Measurements from ENCODE around the gene DIPK1B.

Gene DIPK1B

GRCh38 chr9:136721339-136722092, 9.1 kb downstream of the DIPK1B start:
- DNase-seq: peak; percentile 58

GRCh38 chr9:136722093-136722968, 10.0 kb downstream of the DIPK1B start:
- DNase-seq: no peak

GRCh38 chr9:136722969-136723356, 10.6 kb downstream of the DIPK1B start:
- no peak for DNase-seq

GRCh38 chr9:136723362-136723976, 11.1 kb downstream of the DIPK1B start:
- DNase-seq: no peak

GRCh38 chr9:136723989-136724388, 11.6 kb downstream of the DIPK1B start:
- DNase-seq: no peak

GRCh38 chr9:136724772-136725171, 12.4 kb downstream of the DIPK1B start:
- no peak for DNase-seq

- DNase-seq: no peak
These were observed 13.2 kb downstream of the DIPK1B start for GRCh38 chr9:136725612-136726011.

GRCh38 chr9:136726118-136726517, 13.7 kb downstream of the DIPK1B start:
- no peak for DNase-seq

- DNase-seq: no peak
These were observed 14.3 kb downstream of the DIPK1B start for GRCh38 chr9:136726631-136727191.

- peak; percentile 93 for DNase-seq
These were observed 15.7 kb downstream of the DIPK1B start for GRCh38 chr9:136728080-136728547.

- peak; percentile 46 for DNase-seq
These were observed 16.3 kb downstream of the DIPK1B start for GRCh38 chr9:136728548-136729123.

GRCh38 chr9:136729144-136729543, 16.8 kb downstream of the DIPK1B start:
- no peak for DNase-seq

- no peak for DNase-seq
These were observed 17.6 kb downstream of the DIPK1B start for GRCh38 chr9:136729926-136730325.

GRCh38 chr9:136732444-136733178, 20.2 kb downstream of the DIPK1B start:
- no peak for DNase-seq

- no peak for DNase-seq
These were observed 21.2 kb downstream of the DIPK1B start for GRCh38 chr9:136733611-136734010.

GRCh38 chr9:136734837-136735496, 22.6 kb downstream of the DIPK1B start:
- no peak for DNase-seq

GRCh38 chr9:136735812-136736480, 23.6 kb downstream of the DIPK1B start:
- DNase-seq: no peak

GRCh38 chr9:136738960-136739359, 26.6 kb downstream of the DIPK1B start:
- DNase-seq: no peak

- no peak for DNase-seq
These were observed 27.1 kb downstream of the DIPK1B start for GRCh38 chr9:136739509-136739908.

GRCh38 chr9:136740069-136740468, 27.7 kb downstream of the DIPK1B start:
- no peak for DNase-seq

GRCh38 chr9:136740491-136740890, 28.1 kb downstream of the DIPK1B start:
- no peak for DNase-seq

Data from NCI-H69 (cell line).